HT-29 (cell line): ENCODE measurements around the gene CTNNBL1. TPM values are rescaled to one million over a fixed set of nuclear protein-coding genes. Genes with fewer than 3 reads are reported as not detected.
A peak's percentile ranks its signal among the peaks of the same experiment; 100 is the strongest.

Source experiments
- DNase-seq: peaks from one replicate; pipeline ENCODE4 v3.0.0-alpha.2; 2015; ENCODE audit warnings: low spot score
- total RNA-seq: library from RNA; depleted of rRNA; stranded (reverse); fragments of >200 nt; shearing (Covaris generic); gene quantifications from 2 replicates; pipeline ENCODE4 v1.2.3, GENCODE V29; 2014

Gene CTNNBL1
- total RNA-seq, 1 experiment from 2014 or later, result 42.4 TPM

- no peak for DNase-seq
These were observed 204.6 kb downstream of the CTNNBL1 start for GRCh38 chr20:37898233-37899104.

- DNase-seq, result no peak
These were observed 205.5 kb downstream of the CTNNBL1 start for GRCh38 chr20:37899105-37900045.

- no peak for DNase-seq
These were observed 207.4 kb downstream of the CTNNBL1 start for GRCh38 chr20:37901240-37901639.

GRCh38 chr20:37901654-37902503, 208.0 kb downstream of the CTNNBL1 start:
- DNase-seq, result peak; percentile 65

- DNase-seq, result no peak
These were observed 208.9 kb downstream of the CTNNBL1 start, which contains the start of gene VSTM2L for GRCh38 chr20:37902504-37903313. TSS of gene VSTM2L (plus strand) at chr20:37903127. CDS start at chr20:37903351, 224 bp downstream.

- DNase-seq, result no peak
These were observed 209.6 kb downstream of the CTNNBL1 start for GRCh38 chr20:37903317-37904007.

- DNase-seq, result no peak
These were observed 210.3 kb downstream of the CTNNBL1 start for GRCh38 chr20:37904008-37904642.

- DNase-seq, result no peak
These were observed 211.1 kb downstream of the CTNNBL1 start for GRCh38 chr20:37904845-37905373.

- DNase-seq, result no peak
These were observed 212.1 kb downstream of the CTNNBL1 start for GRCh38 chr20:37905671-37906613.

GRCh38 chr20:37907330-37907676, 213.5 kb downstream of the CTNNBL1 start:
- DNase-seq, result no peak

GRCh38 chr20:37907677-37908401, 214.0 kb downstream of the CTNNBL1 start:
- DNase-seq, result no peak

- DNase-seq, result no peak
These were observed 217.4 kb downstream of the CTNNBL1 start for GRCh38 chr20:37911261-37911660.

GRCh38 chr20:37911838-37912281, 218.0 kb downstream of the CTNNBL1 start:
- DNase-seq, result no peak

GRCh38 chr20:37912874-37913273, 219.0 kb downstream of the CTNNBL1 start:
- no peak for DNase-seq

- no peak for DNase-seq
These were observed 219.9 kb downstream of the CTNNBL1 start for GRCh38 chr20:37913567-37914366.

- no peak for DNase-seq
These were observed 220.5 kb downstream of the CTNNBL1 start for GRCh38 chr20:37914367-37914671.
